HepG2 (cell line): Measurements from ENCODE around the gene PLOD3. TPM values are rescaled to one million over a fixed set of nuclear protein-coding genes. Genes with fewer than 3 reads are reported as not detected.

Experiments used
- FOXC1 ChIP-seq: sonication (generic); formaldehyde crosslinking; IDR thresholded peaks from 2 replicates; pipeline ENCODE4 v1.8.0; 2022; ENCODE audit warnings: mild to moderate bottlenecking, missing genetic modification reagents, borderline replicate concordance
- GATA4 ChIP-seq: sonication (generic); IDR thresholded peaks from 2 replicates; pipeline ENCODE4 v1.6.1; 2016; ENCODE audit warnings: antibody characterized with exemption, low read depth, borderline replicate concordance
- HDAC1 ChIP-seq: sonication (generic); formaldehyde crosslinking; IDR thresholded peaks from 2 replicates; pipeline ENCODE4 v1.5.1; 2020; ENCODE audit warnings: mild to moderate bottlenecking, missing genetic modification reagents
- HDAC6 ChIP-seq: fragments of 200-600 bp; sonication (generic); IDR thresholded peaks from 2 replicates; pipeline ENCODE4 v1.7.0; 2017; ENCODE audit warnings: mild to moderate bottlenecking, antibody characterized with exemption, low read length, low read depth
- KAT2B ChIP-seq: fragments of 150-350 bp; IDR thresholded peaks from 2 replicates; pipeline ENCODE4 v1.6.1; 2014; ENCODE audit warnings: low read depth, low read length, borderline replicate concordance
- KLF12 ChIP-seq: sonication (generic); formaldehyde crosslinking; IDR thresholded peaks from 2 replicates; pipeline ENCODE4 v1.4.0; 2020; ENCODE audit warnings: missing genetic modification reagents, borderline replicate concordance
- KLF16 ChIP-seq, 2 experiments: sonication (generic) in 1 of 2; formaldehyde crosslinking in 1 of 2; IDR thresholded peaks; 2 replicates each; pipeline versions ENCODE4 v1.6.1 to v1.8.0; 2016 to 2023; ENCODE audit warnings: missing genetic modification reagents in 2 of 2, missing compliant biosample characterization in 1 of 2
- MAFG ChIP-seq: sonication (generic); formaldehyde crosslinking; IDR thresholded peaks from 2 replicates; pipeline ENCODE4 v1.5.1; 2020; ENCODE audit warnings: mild to moderate bottlenecking, missing genetic modification reagents
- PAWR ChIP-seq: sonication (generic); formaldehyde crosslinking; IDR thresholded peaks from 2 replicates; pipeline ENCODE4 v1.4.0; 2020; ENCODE audit warnings: missing genetic modification reagents, mild to moderate bottlenecking, borderline replicate concordance
- PHF20 ChIP-seq: sonication (generic); formaldehyde crosslinking; IDR thresholded peaks from 2 replicates; pipeline ENCODE4 v1.5.0; 2020; ENCODE audit warnings: mild to moderate bottlenecking, missing genetic modification reagents
- RBM39 ChIP-seq: fragments of 200-400 bp; formaldehyde crosslinking; IDR thresholded peaks from one replicate; pipeline ENCODE4 v1.6.1; 2018; ENCODE audit warnings: antibody characterized with exemption, mild to moderate bottlenecking, low read depth, low read length; ENCODE audit not compliant: poor library complexity, severe bottlenecking
- SMAD3 ChIP-seq: sonication (generic); formaldehyde crosslinking; IDR thresholded peaks from 2 replicates; pipeline ENCODE4 v1.4.0; 2020; ENCODE audit warnings: missing genetic modification reagents
- SSRP1 ChIP-seq: IDR thresholded peaks from 2 replicates; pipeline ENCODE4 v1.6.1; 2016; ENCODE audit warnings: control low read depth
- ZC3H13 ChIP-seq: sonication (generic); formaldehyde crosslinking; IDR thresholded peaks from 2 replicates; pipeline ENCODE4 v1.8.1; 2023; ENCODE audit warnings: mild to moderate bottlenecking, missing genetic modification reagents, moderate library complexity
- ZFP41 ChIP-seq: sonication (generic); formaldehyde crosslinking; IDR thresholded peaks from 2 replicates; pipeline ENCODE4 v1.4.0; 2020; ENCODE audit warnings: mild to moderate bottlenecking, missing genetic modification reagents, borderline replicate concordance
- ZNF367 ChIP-seq: sonication (generic); formaldehyde crosslinking; IDR thresholded peaks from 2 replicates; pipeline ENCODE4 v1.4.0; 2020; ENCODE audit warnings: missing genetic modification reagents, borderline replicate concordance
- ZNF605 ChIP-seq: sonication (generic); formaldehyde crosslinking; IDR thresholded peaks from 2 replicates; pipeline ENCODE4 v1.8.0; 2022; ENCODE audit warnings: mild to moderate bottlenecking, missing genetic modification reagents
- ZNF652 ChIP-seq: IDR thresholded peaks from 2 replicates; pipeline ENCODE4 v1.6.1; 2016; ENCODE audit warnings: low read depth, borderline replicate concordance
- ZNF772 ChIP-seq: sonication (generic); formaldehyde crosslinking; IDR thresholded peaks from 2 replicates; pipeline ENCODE4 v1.5.0; 2020; ENCODE audit warnings: mild to moderate bottlenecking, missing genetic modification reagents
- ZNF775 ChIP-seq: sonication (generic); formaldehyde crosslinking; IDR thresholded peaks from 2 replicates; pipeline ENCODE4 v1.4.0; 2020; ENCODE audit warnings: missing genetic modification reagents, mild to moderate bottlenecking, moderate library complexity, borderline replicate concordance
- polyA plus RNA-seq, 8 experiments: library from polyadenylated mRNA; depleted of rRNA in 3 of 8; stranded (reverse) in 7 of 8; unstranded in 1 of 8; fragments of >200 nt; fragmentation: Illumina TruSeq in 4 of 8; extraction: Trizol in 4 of 8; gene quantifications; 2 replicates each; pipeline versions ENCODE4 v1.2.1 to v1.2.3, GENCODE V29; 2011 to 2016; ENCODE audit warnings: low read depth in 4 of 8, missing spikeins in 1 of 8, mixed read lengths in 1 of 8; ENCODE audit not compliant: insufficient read depth in 1 of 8
- total RNA-seq, 5 experiments: library from RNA; depleted of rRNA; stranded (reverse); fragments of >200 nt; fragmentation: Illumina TruSeq; extraction: Trizol; gene quantifications; 2 replicates each; pipeline ENCODE4 v1.2.3, GENCODE V29; 2016; ENCODE audit warnings: low read depth in 1 of 5
- TF ChIP-seq, protein P1 (sequence below): sonication (generic); formaldehyde crosslinking; IDR thresholded peaks from 2 replicates; pipeline ENCODE4 v1.5.0; 2020; ENCODE audit warnings: missing genetic modification reagents, mild to moderate bottlenecking, borderline replicate concordance
- TF ChIP-seq, protein P2 (sequence below): sonication (generic); formaldehyde crosslinking; IDR thresholded peaks from 2 replicates; pipeline ENCODE4 v1.4.0; 2020; ENCODE audit warnings: low read depth, missing genetic modification reagents
- TF ChIP-seq, protein P3 (sequence below): IDR thresholded peaks from 2 replicates; pipeline ENCODE4 v1.6.1; 2016; ENCODE audit warnings: low read depth, control low read depth

PLOD3 gene
- total and polyA plus RNA-seq, 2 of the 13 experiments (the other 11 are each of a cell fraction or from before 2014, with no cell fraction given), result 65.8 to 67.4 TPM

DNA sequence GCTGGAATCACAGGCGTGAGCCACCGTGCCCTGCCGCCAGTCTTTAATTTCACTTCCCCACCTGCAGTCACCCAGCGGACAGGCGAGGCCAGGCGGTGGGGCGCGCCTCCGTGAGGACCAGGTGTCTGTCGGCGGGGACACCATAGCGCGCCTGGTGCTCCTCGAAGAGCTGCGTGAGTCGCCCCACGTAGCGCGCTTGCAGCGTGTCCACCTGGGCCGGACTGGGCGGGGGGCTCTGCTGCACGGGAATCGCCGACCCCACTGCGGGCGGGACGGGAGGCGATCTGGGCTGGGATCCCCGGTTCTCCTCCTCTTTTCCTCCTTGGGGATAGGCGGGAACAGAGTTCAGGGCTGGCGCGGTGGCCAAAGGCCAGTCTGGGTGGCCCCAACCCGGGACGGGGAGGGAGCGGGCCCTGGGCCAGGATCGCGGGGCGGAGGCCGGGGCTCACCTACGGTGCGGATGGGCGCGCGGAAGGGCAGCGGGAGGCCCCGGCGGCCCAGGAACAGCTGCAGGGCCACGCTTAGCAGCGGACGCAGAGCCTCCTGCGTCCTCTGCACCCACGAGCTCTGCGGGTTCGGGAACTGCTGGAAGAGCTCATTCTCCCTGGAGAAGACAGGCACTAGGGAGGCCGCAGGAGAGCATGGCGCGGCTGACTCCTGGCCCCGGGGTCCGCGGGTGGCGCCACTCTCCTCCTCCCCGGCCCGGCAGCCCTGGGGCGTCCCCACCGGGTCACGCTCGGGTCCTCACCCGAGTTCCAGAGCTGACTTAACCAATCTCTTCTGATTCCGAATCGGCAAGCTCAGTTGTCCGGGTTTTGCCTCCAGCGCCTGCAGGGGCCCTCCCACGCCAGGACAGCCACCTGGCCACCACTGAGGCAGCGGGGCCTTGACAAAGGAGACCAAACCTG lies 15.4 kb downstream of the PLOD3 start (continued):
- TF ChIP-seq ZC3H13 (CRISPR knock-in tag) (no peak), SMAD3 (no peak), ZNF772 (CRISPR knock-in tag) (peak; percentile 84; the same call in 1 of the 2 replicates), KLF16 (CRISPR knock-in tag; IDR thresholded peaks at IDR 0.05) (peak in 1 of 2 experiments; percentile 65; a peak in 1 of 4 replicates), RBM39 (peak; percentile 36), PAWR (CRISPR knock-in tag) (no peak), ZFP41 (CRISPR knock-in tag) (no peak), MAFG (CRISPR knock-in tag) (no peak), KLF12 (CRISPR knock-in tag) (no peak; the same call in 1 of the 2 replicates), GATA4 (peak; percentile 46; the same call in 1 of the 2 replicates), ZNF652 (CRISPR knock-in tag) (no peak), HDAC1 (CRISPR knock-in tag) (peak; percentile 56; the same call in 1 of the 2 replicates), ZNF605 (CRISPR knock-in tag) (no peak; the same call in 1 of the 2 replicates), HDAC6 (no peak), ZNF775 (CRISPR knock-in tag) (no peak), PHF20 (no peak; the same call in 1 of the 2 replicates), FOXC1 (CRISPR knock-in tag) (peak; percentile 66; the same call in 1 of the 2 replicates), ZNF367 (CRISPR knock-in tag) (no peak), SSRP1 (CRISPR knock-in tag) (no peak), KAT2B (no peak)
- TF ChIP-seq, protein P1, sequence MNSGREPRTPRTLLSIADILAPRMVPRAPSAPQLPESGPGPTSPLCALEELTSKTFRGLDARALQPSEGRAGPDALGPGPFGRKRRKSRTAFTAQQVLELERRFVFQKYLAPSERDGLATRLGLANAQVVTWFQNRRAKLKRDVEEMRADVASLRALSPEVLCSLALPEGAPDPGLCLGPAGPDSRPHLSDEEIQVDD (CRISPR knock-in tag), result no peak
- TF ChIP-seq, protein P2, sequence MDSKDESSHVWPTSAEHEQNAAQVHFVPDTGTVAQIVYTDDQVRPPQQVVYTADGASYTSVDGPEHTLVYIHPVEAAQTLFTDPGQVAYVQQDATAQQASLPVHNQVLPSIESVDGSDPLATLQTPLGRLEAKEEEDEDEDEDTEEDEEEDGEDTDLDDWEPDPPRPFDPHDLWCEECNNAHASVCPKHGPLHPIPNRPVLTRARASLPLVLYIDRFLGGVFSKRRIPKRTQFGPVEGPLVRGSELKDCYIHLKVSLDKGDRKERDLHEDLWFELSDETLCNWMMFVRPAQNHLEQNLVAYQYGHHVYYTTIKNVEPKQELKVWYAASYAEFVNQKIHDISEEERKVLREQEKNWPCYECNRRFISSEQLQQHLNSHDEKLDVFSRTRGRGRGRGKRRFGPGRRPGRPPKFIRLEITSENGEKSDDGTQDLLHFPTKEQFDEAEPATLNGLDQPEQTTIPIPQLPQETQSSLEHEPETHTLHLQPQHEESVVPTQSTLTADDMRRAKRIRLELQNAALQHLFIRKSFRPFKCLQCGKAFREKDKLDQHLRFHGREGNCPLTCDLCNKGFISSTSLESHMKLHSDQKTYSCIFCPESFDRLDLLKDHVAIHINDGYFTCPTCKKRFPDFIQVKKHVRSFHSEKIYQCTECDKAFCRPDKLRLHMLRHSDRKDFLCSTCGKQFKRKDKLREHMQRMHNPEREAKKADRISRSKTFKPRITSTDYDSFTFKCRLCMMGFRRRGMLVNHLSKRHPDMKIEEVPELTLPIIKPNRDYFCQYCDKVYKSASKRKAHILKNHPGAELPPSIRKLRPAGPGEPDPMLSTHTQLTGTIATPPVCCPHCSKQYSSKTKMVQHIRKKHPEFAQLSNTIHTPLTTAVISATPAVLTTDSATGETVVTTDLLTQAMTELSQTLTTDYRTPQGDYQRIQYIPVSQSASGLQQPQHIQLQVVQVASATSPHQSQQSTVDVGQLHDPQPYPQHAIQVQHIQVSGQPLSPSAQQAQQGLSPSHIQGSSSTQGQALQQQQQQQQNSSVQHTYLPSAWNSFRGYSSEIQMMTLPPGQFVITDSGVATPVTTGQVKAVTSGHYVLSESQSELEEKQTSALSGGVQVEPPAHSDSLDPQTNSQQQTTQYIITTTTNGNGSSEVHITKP (CRISPR knock-in tag), result 0 out of 2 replicates have a peak, but pooled peaks have one; percentile 20
- TF ChIP-seq, protein P3, sequence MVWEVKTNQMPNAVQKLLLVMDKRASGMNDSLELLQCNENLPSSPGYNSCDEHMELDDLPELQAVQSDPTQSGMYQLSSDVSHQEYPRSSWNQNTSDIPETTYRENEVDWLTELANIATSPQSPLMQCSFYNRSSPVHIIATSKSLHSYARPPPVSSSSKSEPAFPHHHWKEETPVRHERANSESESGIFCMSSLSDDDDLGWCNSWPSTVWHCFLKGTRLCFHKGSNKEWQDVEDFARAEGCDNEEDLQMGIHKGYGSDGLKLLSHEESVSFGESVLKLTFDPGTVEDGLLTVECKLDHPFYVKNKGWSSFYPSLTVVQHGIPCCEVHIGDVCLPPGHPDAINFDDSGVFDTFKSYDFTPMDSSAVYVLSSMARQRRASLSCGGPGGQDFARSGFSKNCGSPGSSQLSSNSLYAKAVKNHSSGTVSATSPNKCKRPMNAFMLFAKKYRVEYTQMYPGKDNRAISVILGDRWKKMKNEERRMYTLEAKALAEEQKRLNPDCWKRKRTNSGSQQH (CRISPR knock-in tag), result no peak
